ENCODE measurements around the gene LBHD1.

LBHD1 gene

DNA sequence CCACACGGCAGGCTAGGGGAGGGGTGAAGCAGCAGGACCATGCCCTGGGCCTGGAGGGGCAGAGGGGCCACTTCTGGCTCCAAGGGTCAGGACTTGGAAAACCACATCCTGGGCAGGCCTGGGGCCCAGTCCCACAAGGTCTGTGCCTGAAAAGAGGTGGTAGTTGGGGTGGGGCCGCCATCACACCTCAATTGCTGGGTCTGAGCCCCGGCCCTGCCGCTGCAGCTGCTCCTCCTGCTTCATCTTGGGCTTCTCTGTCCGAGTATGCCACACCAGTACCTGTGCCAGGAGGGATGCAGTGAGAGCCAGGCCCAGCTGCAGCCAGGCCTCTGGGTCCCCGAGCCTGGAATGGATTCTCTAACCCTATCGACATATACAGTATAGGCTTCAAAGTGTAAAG is 56.5 kb downstream of the LBHD1 start:
- DNase-seq (ENCODE audit: low read depth): no peak

DNA sequence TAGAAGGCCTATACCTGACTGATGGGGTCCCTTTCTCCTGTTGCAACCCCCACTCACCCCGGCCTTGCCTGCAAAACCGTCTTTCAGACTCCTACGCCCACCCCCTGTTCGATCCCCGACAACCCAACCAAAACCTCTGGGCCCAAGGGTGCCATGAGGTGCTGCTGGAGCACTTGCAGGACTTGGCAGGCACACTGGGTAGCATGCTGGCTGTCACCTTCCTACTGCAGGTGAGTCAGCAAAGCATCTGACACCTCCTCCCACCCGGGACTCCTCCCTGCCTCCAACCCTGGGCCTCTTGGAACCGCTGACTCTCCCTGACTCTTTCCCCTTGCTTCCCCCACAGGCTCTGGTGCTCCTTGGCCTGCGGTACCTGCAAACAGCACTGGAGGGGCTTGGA is 57.8 kb downstream of the LBHD1 start:
- DNase-seq (ENCODE audit: low read depth): no peak

- no peak for DNase-seq (ENCODE audit: low read depth)
These were observed 58.7 kb downstream of the LBHD1 start for GRCh38 chr11:62613291-62613778.
